Globus pallidus (tissue), 1 donor: ENCODE results near the gene ZNF883.

Experiments used
- DNase-seq: peaks from one replicate; pipeline ENCODE4 v3.0.0-alpha.2; 2015; ENCODE audit warnings: low spot score

Gene ZNF883

GRCh38 chr9:112917987-112918362 is 94.0 kb downstream of the ZNF883 start:
- no peak for DNase-seq

DNA sequence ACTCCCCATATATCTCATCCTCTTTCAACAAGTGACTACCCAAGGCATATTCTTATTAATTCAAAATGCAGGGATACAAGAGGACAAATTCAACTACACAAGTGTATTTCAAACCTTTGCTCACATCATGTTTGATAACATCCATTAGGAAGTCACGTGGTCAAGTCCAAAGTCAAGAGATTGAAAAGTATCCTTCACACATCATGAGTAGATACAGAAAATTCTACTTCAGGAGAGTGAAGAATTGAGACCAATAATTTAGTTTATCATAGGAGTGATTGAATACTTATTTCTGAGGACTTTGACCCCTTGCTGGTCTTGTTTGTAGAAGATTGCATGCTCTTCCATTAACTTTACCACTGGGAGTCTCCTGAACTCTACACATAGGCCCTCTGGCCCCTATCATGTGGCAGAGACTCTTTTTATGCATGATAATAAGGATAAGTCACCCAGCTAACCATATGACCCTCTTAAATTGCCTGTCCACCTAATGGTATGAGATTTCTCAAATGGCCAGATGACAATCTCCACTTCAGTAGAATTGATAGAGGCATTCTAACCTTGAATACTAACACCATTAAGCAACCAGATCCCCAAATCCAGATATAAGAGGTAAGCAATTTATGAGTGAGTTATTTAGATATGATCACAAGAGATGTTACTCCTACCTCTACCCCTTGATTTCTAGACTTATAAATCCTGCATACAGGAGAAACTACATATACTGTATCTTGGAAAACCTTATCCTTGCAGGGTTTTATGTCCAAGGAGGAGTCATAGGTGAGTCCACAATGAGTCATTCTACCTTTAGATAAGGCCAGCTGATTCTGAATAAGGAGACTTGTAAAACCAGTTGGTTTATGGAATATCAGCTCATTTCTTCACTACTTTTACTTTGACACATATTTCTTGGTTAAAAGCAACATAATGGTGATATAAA is 94.7 kb downstream of the ZNF883 start:
- no peak for DNase-seq

DNA sequence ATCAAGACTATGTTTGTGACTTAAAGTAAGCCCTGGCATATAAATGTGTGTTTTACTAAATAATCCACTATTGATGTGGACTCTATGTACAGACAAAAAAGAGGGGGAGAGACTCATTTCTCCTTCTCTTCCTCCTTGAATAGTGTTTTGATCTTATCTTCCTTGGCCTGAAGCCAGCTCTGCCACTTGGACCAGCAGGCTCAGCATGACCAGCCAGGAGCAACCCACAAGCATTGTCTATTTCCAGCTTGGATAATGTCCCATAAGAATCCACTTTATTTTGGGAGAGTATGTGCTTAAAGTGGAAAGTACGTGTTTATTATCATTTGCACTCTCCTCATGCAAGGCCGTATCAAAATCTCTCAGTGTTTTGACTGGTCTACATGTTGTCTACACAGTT is 97.5 kb downstream of the ZNF883 start:
- DNase-seq: no peak

- no peak for DNase-seq
Measured at GRCh38 chr9:112913326-112913725, 98.7 kb downstream of the ZNF883 start.

DNA sequence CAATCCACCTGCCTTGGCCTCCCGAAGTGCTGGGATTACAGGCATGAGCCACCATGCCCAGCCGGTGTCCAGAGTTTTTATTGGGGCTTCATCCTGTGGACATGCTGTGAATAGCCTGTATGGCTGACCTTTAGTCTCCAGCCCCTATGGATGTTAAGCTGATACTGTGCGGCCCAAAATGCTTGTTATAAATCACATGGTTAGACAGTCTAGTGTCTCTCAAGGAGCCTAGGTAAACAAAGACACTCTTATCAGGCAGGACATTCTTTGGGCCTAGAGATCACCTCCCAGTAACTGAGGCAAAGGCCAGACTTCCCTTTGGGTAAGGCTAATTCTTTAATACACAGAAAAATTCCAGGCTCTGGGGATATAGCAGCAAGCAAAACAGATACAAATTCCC is 99.4 kb downstream of the ZNF883 start:
- DNase-seq: no peak

DNA sequence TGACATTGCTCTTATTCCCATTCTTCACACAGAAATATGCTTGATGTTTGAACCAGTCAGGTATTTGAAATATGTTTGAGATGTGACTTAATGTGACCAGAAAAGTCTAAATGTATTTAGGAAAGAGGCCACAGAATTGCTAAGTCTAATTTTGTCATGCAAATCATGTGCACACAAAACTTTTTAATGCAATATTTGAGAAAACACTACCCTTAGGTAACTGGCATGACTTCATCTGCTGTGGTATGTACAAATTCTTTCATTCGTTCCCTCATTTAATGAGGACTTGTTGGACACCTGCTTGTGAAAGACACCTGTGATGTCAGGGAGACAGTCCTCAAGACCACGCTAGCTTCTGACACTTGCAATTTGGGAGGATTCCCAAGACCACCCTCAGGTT is 100.3 kb downstream of the ZNF883 start:
- no peak for DNase-seq
